CD8-positive, alpha-beta memory T cell (primary cell): ENCODE data around the gene TM7SF2. TPM values are rescaled to one million over a fixed set of nuclear protein-coding genes. Genes with fewer than 3 reads are reported as not detected.
A peak's percentile ranks its signal among the peaks of the same experiment; 100 is the strongest.

Experiments
- CTCF ChIA-PET: fragments of 350-600 bp; sonication (Branson Sonifier 250); formaldehyde crosslinking; loops from one replicate; lab custom pipeline; 2021; ENCODE audit warnings: antibody characterized with exemption; lab: Charles Lee
- POLR2A ChIA-PET: fragments of 350-600 bp; sonication (Branson Sonifier 250); formaldehyde crosslinking; loops from one replicate; lab custom pipeline; 2021; ENCODE audit warnings: antibody characterized with exemption; lab: Charles Lee
- DNase-seq, 5 donors: peaks; one replicate each; pipeline versions ENCODE4 v3.0.0 to v3.0.0-alpha.2; 2020 to 2022; ENCODE audit warnings: mixed read lengths in 1 of 5
- H3K27ac ChIP-seq: one replicate; pipeline ENCODE4 v1.7.0; 2013; ENCODE audit warnings: low read depth, mild to moderate bottlenecking, low read length, moderate library complexity
- H3K27me3 ChIP-seq: 2 replicates; pipeline ENCODE4 v1.7.0; 2013; ENCODE audit warnings: low read length, mild to moderate bottlenecking; ENCODE audit not compliant: insufficient read depth, poor library complexity, severe bottlenecking
- H3K36me3 ChIP-seq: 2 replicates; pipeline ENCODE4 v1.7.0; 2013; ENCODE audit warnings: mild to moderate bottlenecking, low read length, moderate library complexity; ENCODE audit not compliant: insufficient read depth
- H3K4me1 ChIP-seq: 2 replicates; pipeline ENCODE4 v1.7.0; 2013; ENCODE audit warnings: mild to moderate bottlenecking, low read length, moderate library complexity; ENCODE audit not compliant: insufficient read depth
- H3K4me3 ChIP-seq: 2 replicates; pipeline ENCODE4 v1.7.0; 2013; ENCODE audit warnings: mild to moderate bottlenecking, low read length
- H3K9me3 ChIP-seq: 2 replicates; pipeline ENCODE4 v1.7.0; 2013; ENCODE audit warnings: mild to moderate bottlenecking, low read length
- H3K27ac Mint-ChIP-seq, 8 donors: one replicate each; pipeline ENCODE4 v1.8.0; 2020 to 2021; ENCODE audit warnings: mixed read lengths in 8 of 8, mild to moderate bottlenecking in 6 of 8, inconsistent platforms in 3 of 8, moderate library complexity in 3 of 8
- H3K27me3 Mint-ChIP-seq, 2 donors: one replicate each; pipeline ENCODE4 v1.8.0; 2020 to 2021; ENCODE audit warnings: mixed read lengths in 2 of 2, mild to moderate bottlenecking in 1 of 2, moderate library complexity in 1 of 2
- H3K36me3 Mint-ChIP-seq, 3 donors: one replicate each; pipeline ENCODE4 v1.8.0; 2020 to 2021; ENCODE audit warnings: mixed read lengths in 3 of 3, inconsistent platforms in 1 of 3, mild to moderate bottlenecking in 1 of 3
- H3K4me1 Mint-ChIP-seq, 3 donors: one replicate each; pipeline ENCODE4 v1.8.0; 2020 to 2021; ENCODE audit warnings: mixed read lengths in 3 of 3, inconsistent platforms in 1 of 3, mild to moderate bottlenecking in 1 of 3
- H3K4me3 Mint-ChIP-seq, 7 donors: one replicate each; pipeline ENCODE4 v1.8.0; 2020 to 2021; ENCODE audit warnings: mixed read lengths in 7 of 7, mild to moderate bottlenecking in 6 of 7, moderate library complexity in 4 of 7, inconsistent platforms in 2 of 7
- H3K9me3 Mint-ChIP-seq, 5 donors: one replicate each; pipeline ENCODE4 v1.8.0; 2020 to 2022; ENCODE audit warnings: mixed read lengths in 5 of 5, mild to moderate bottlenecking in 3 of 5, moderate library complexity in 2 of 5, inconsistent platforms in 1 of 5
- polyA plus RNA-seq: library from polyadenylated mRNA; unstranded; fragments of 300-500 nt; fragmentation: Illumina TruSeq; gene quantifications from one replicate; pipeline ENCODE4 v1.2.3, GENCODE V29; 2021
- total RNA-seq, 2 experiments: library from RNA; stranded (reverse); gene quantifications; one replicate each; pipeline ENCODE4 v1.2.3, GENCODE V29; 2021

Gene TM7SF2
- total RNA-seq (10 to 100 TPM; 17.8 to 17.9 TPM), polyA plus RNA-seq (11.1 TPM)

GRCh38 chr11:65111744-65112545, at the start of gene TM7SF2:
Gene TM7SF2, plus strand, starts transcription at chr11:65111872. Its CDS starts 144 bp downstream, at chr11:65112016.
- H3K9me3 ChIP-seq: no peaks in the 10 kb centered on the region
- peaks cover 49% of the 10 kb centered on the region for H3K4me1 ChIP-seq
- Mint-ChIP-seq H3K27ac (peak within 1 kb of the TSS; percentile 67 to 94 (median 86)), H3K4me1 (peaks cover 30 to 57% (median 30%) of the 10 kb centered on the region in 3 donors), H3K36me3 (peaks cover 0 to 33% (median 0%) of the 10 kb centered on the region in 3 donors), H3K9me3 (no peaks in the 10 kb centered on the region), H3K4me3 (peak within 1 kb of the TSS; percentile 83 to 90 (median 87)), H3K27me3 (peaks cover 0 to 2% of the 10 kb centered on the region in 2 donors)
- no peaks in the 10 kb centered on the region for H3K27me3 ChIP-seq
- H3K36me3 ChIP-seq: peaks cover 17% of the 10 kb centered on the region
- POLR2A ChIA-PET: interaction anchor here (0.6 to 4.9 kb wide), 12 partner anchors 10 to 385 kb away, joined by 3 to 40 read pairs (median 6); partner anchors contain the start of genes ARL2, CAPN1, FAU and MRPL49
- peak within 1 kb of the TSS; percentile 65 for H3K27ac ChIP-seq
- DNase-seq: peak; percentile 89 to 96 (median 94)
- CTCF ChIA-PET: interaction anchor here (0.7 to 6.1 kb wide), 18 partner anchors 9 to 264 kb away, joined by 3 to 104 read pairs (median 5); partner anchors contain the start of genes ARL2, CAPN1, CDC42EP2 and CDCA5
- peak within 1 kb of the TSS; percentile 81 for H3K4me3 ChIP-seq

- Histone ChIP-seq H3K27ac (no peak overlapping the region), H3K4me3 (no peak overlapping the region), H3K36me3 (no peaks in the 10 kb centered on the region), H3K4me1 (no peaks in the 10 kb centered on the region), H3K27me3 (no peaks in the 10 kb centered on the region), H3K9me3 (no peaks in the 10 kb centered on the region)
- ChIA-PET POLR2A (no interaction called here), CTCF (no interaction called here)
- H3K9me3 Mint-ChIP-seq: no peaks in the 10 kb centered on the region
- no peak for DNase-seq
- no peak overlapping the region for H3K27ac Mint-ChIP-seq
- H3K36me3 Mint-ChIP-seq: no peaks in the 10 kb centered on the region
- H3K4me1 Mint-ChIP-seq: peaks cover 0 to 2% (median 0%) of the 10 kb centered on the region in 3 donors
- peaks cover 0 to 8% of the 10 kb centered on the region in 2 donors for H3K27me3 Mint-ChIP-seq
- no peak overlapping the region for H3K4me3 Mint-ChIP-seq
Observed at GRCh38 chr11:65063532-65063931, 48.1 kb upstream of the TM7SF2 start.

- no peaks in the 10 kb centered on the region for H3K9me3 ChIP-seq
- H3K4me1 ChIP-seq: no peaks in the 10 kb centered on the region
- Mint-ChIP-seq H3K27me3 (peaks cover 0 to 8% of the 10 kb centered on the region in 2 donors), H3K27ac (no peak overlapping the region), H3K4me3 (no peak overlapping the region), H3K9me3 (no peaks in the 10 kb centered on the region), H3K4me1 (peaks cover 0 to 2% (median 0%) of the 10 kb centered on the region in 3 donors), H3K36me3 (no peaks in the 10 kb centered on the region)
- ChIA-PET CTCF (no interaction called here), POLR2A (no interaction called here)
- no peak for DNase-seq
- H3K36me3 ChIP-seq: no peaks in the 10 kb centered on the region
- H3K27me3 ChIP-seq: no peaks in the 10 kb centered on the region
- H3K4me3 ChIP-seq: no peak overlapping the region
- H3K27ac ChIP-seq: no peak overlapping the region
Observed at GRCh38 chr11:65064847-65065240, 46.8 kb upstream of the TM7SF2 start.

- peaks cover 0 to 2% (median 0%) of the 10 kb centered on the region in 3 donors for H3K4me1 Mint-ChIP-seq
- no peaks in the 10 kb centered on the region for H3K27me3 ChIP-seq
Observed at GRCh38 chr11:65065851-65066250, 45.8 kb upstream of the TM7SF2 start.

GRCh38 chr11:65066315-65066714, 45.4 kb upstream of the TM7SF2 start:
- H3K4me1 ChIP-seq: no peaks in the 10 kb centered on the region
- no peak overlapping the region for H3K4me3 Mint-ChIP-seq
- CTCF ChIA-PET: interaction anchor here (0.8 kb wide), 1 partner anchor 35 kb away, joined by 3 read pairs; no protein-coding TSS in a partner anchor
- H3K27ac ChIP-seq: no peak overlapping the region
- no peaks in the 10 kb centered on the region for H3K27me3 ChIP-seq
- no peaks in the 10 kb centered on the region for H3K4me1 Mint-ChIP-seq
- POLR2A ChIA-PET: no interaction called here
- H3K36me3 Mint-ChIP-seq: no peaks in the 10 kb centered on the region
- peak overlapping the region in 1 of 8 donors; percentile 60 for H3K27ac Mint-ChIP-seq
- no peaks in the 10 kb centered on the region for H3K9me3 Mint-ChIP-seq
- no peaks in the 10 kb centered on the region for H3K9me3 ChIP-seq
- H3K4me3 ChIP-seq: no peak overlapping the region
- no peaks in the 10 kb centered on the region for H3K36me3 ChIP-seq
- no peak for DNase-seq
- H3K27me3 Mint-ChIP-seq: peaks cover 0 to 8% of the 10 kb centered on the region in 2 donors

More at GRCh38 chr11:65065851-65066250, 45.8 kb upstream of the TM7SF2 start:
- H3K4me3 ChIP-seq: no peak overlapping the region
- no peaks in the 10 kb centered on the region for H3K9me3 Mint-ChIP-seq
- ChIA-PET POLR2A (no interaction called here), CTCF (interaction anchor here (0.8 kb wide), 1 partner anchor 36 kb away, joined by 3 read pairs; no protein-coding TSS in a partner anchor)
- peaks cover 0 to 8% of the 10 kb centered on the region in 2 donors for H3K27me3 Mint-ChIP-seq
- H3K4me1 ChIP-seq: no peaks in the 10 kb centered on the region
- H3K4me3 Mint-ChIP-seq: no peak overlapping the region
- no peaks in the 10 kb centered on the region for H3K36me3 Mint-ChIP-seq
- DNase-seq: no peak
- no peaks in the 10 kb centered on the region for H3K9me3 ChIP-seq
- peak overlapping the region in 1 of 8 donors; percentile 26 for H3K27ac Mint-ChIP-seq
- no peak overlapping the region for H3K27ac ChIP-seq
- H3K36me3 ChIP-seq: no peaks in the 10 kb centered on the region

- H3K4me3 Mint-ChIP-seq: no peak overlapping the region
- CTCF ChIA-PET: no interaction called here
- no peaks in the 10 kb centered on the region for H3K9me3 Mint-ChIP-seq
Observed at GRCh38 chr11:65066805-65067291, 44.8 kb upstream of the TM7SF2 start.

GRCh38 chr11:65067446-65067845, 44.2 kb upstream of the TM7SF2 start:
- Mint-ChIP-seq H3K27me3 (peaks cover 0 to 4% of the 10 kb centered on the region in 2 donors), H3K9me3 (no peaks in the 10 kb centered on the region), H3K27ac (no peak overlapping the region), H3K4me1 (no peaks in the 10 kb centered on the region), H3K4me3 (no peak overlapping the region), H3K36me3 (no peaks in the 10 kb centered on the region)
- H3K27ac ChIP-seq: no peak overlapping the region
- CTCF ChIA-PET: no interaction called here
- H3K4me3 ChIP-seq: no peak overlapping the region
- no peaks in the 10 kb centered on the region for H3K27me3 ChIP-seq
- no peaks in the 10 kb centered on the region for H3K4me1 ChIP-seq
- no peak for DNase-seq
- no peaks in the 10 kb centered on the region for H3K9me3 ChIP-seq
- no peaks in the 10 kb centered on the region for H3K36me3 ChIP-seq
- POLR2A ChIA-PET: no interaction called here

More at GRCh38 chr11:65066805-65067291, 44.8 kb upstream of the TM7SF2 start:
- POLR2A ChIA-PET: no interaction called here
- DNase-seq: no peak
- H3K27me3 Mint-ChIP-seq: peaks cover 0 to 8% of the 10 kb centered on the region in 2 donors
- Histone ChIP-seq H3K36me3 (no peaks in the 10 kb centered on the region), H3K4me3 (no peak overlapping the region), H3K4me1 (no peaks in the 10 kb centered on the region), H3K27me3 (no peaks in the 10 kb centered on the region), H3K9me3 (no peaks in the 10 kb centered on the region), H3K27ac (no peak overlapping the region)
- H3K27ac Mint-ChIP-seq: no peak overlapping the region
- H3K4me1 Mint-ChIP-seq: no peaks in the 10 kb centered on the region
- H3K36me3 Mint-ChIP-seq: no peaks in the 10 kb centered on the region

GRCh38 chr11:65069217-65069616, 42.5 kb upstream of the TM7SF2 start:
- Histone ChIP-seq H3K4me1 (no peaks in the 10 kb centered on the region), H3K4me3 (no peak overlapping the region), H3K36me3 (no peaks in the 10 kb centered on the region), H3K27me3 (no peaks in the 10 kb centered on the region), H3K27ac (no peak overlapping the region), H3K9me3 (no peaks in the 10 kb centered on the region)
- no peak overlapping the region for H3K4me3 Mint-ChIP-seq
- POLR2A ChIA-PET: no interaction called here
- H3K27me3 Mint-ChIP-seq: no peaks in the 10 kb centered on the region
- H3K4me1 Mint-ChIP-seq: no peaks in the 10 kb centered on the region
- H3K27ac Mint-ChIP-seq: no peak overlapping the region
- CTCF ChIA-PET: no interaction called here
- no peaks in the 10 kb centered on the region for H3K36me3 Mint-ChIP-seq
- no peak for DNase-seq
- H3K9me3 Mint-ChIP-seq: no peaks in the 10 kb centered on the region
